ENCODE measurements around the gene PKD1.
"Not testable (repeated sequence)": the region's sequence is repeated elsewhere in the genome, so short reads cannot be mapped to it uniquely, and the experiment has no call there.

Gene PKD1

GRCh38 chr16:2097689-2098088 is 38.0 kb downstream of the PKD1 start:
- H3K27ac ChIP-seq (ENCODE audit: low read length, poor library complexity, severe bottlenecking); H4K91ac ChIP-seq (ENCODE audit: low read length); H4K8ac ChIP-seq (ENCODE audit: low read length); H3K18ac ChIP-seq (ENCODE audit: low read depth in 1 of 2, low read length in 2 of 2); H3K9ac ChIP-seq (ENCODE audit: low read length); H3K9me3 ChIP-seq (ENCODE audit: control insufficient read depth, low read length); H3K23ac ChIP-seq (ENCODE audit: low read length in 2 of 2); H2BK120ac ChIP-seq (ENCODE audit: low read depth, low read length); H3K4ac ChIP-seq (ENCODE audit: low read depth in 1 of 2, low read length in 2 of 2); H3K14ac ChIP-seq (ENCODE audit: low read length in 2 of 2); H3K27me3 ChIP-seq (ENCODE audit: control insufficient read depth in 1 of 2, insufficient read depth in 1 of 2, low read length in 2 of 2); H3K4me2 ChIP-seq (ENCODE audit: low read length, poor library complexity, severe bottlenecking); H2BK15ac ChIP-seq (ENCODE audit: low read depth, poor library complexity, severe bottlenecking); H2AK5ac ChIP-seq (ENCODE audit: low read length, severe bottlenecking); H3K4me3 ChIP-seq (ENCODE audit: insufficient read depth in 1 of 2, low read depth in 1 of 2, low read length in 2 of 2); DNase-seq; H2BK12ac ChIP-seq (ENCODE audit: low read length in 2 of 2); H2BK5ac ChIP-seq (ENCODE audit: low read depth, low read length, poor library complexity, severe bottlenecking); H2AFZ ChIP-seq (ENCODE audit: low read depth, low read length): not testable (repeated sequence)
- peaks cover 30% of the 10 kb centered on the region for H3K4me1 ChIP-seq (ENCODE audit: control insufficient read depth, insufficient read depth, low read depth, low read length)
- peaks cover 11% of the 10 kb centered on the region for H3K79me1 ChIP-seq (replicated peaks; ENCODE audit: low read length, poor library complexity, severe bottlenecking)
- over 99% methylated on average over 9 of the region's 14 CpGs for WGBS
- peaks cover 53 to 80% of the 10 kb centered on the region in 2 experiments for H3K36me3 ChIP-seq (ENCODE audit: control insufficient read depth in 1 of 2, insufficient read depth in 2 of 2, low read depth in 1 of 2, low read length in 2 of 2)

GRCh38 chr16:2096853-2097595 is 38.7 kb downstream of the PKD1 start:
- H3K4me3 ChIP-seq (ENCODE audit: insufficient read depth in 1 of 2, low read depth in 1 of 2, low read length in 2 of 2): no peak overlapping the region
- no peak overlapping the region for H3K14ac ChIP-seq (ENCODE audit: low read length in 2 of 2)
- no peak overlapping the region for H2BK15ac ChIP-seq (ENCODE audit: low read depth, poor library complexity, severe bottlenecking)
- no peak overlapping the region for H2BK12ac ChIP-seq (ENCODE audit: low read length in 2 of 2)
- no peak overlapping the region for H2AFZ ChIP-seq (ENCODE audit: low read depth, low read length)
- H2AK5ac ChIP-seq (ENCODE audit: low read length, severe bottlenecking): no peak overlapping the region
- H3K27me3 ChIP-seq (ENCODE audit: control insufficient read depth in 1 of 2, insufficient read depth in 1 of 2, low read length in 2 of 2): no peaks in the 10 kb centered on the region
- DNase-seq: no peak
- H3K4me2 ChIP-seq (ENCODE audit: low read length, poor library complexity, severe bottlenecking): peak overlapping the region; percentile 32
- no peak overlapping the region for H3K23ac ChIP-seq (ENCODE audit: low read length in 2 of 2)
- peaks cover 35% of the 10 kb centered on the region for H3K4me1 ChIP-seq (ENCODE audit: control insufficient read depth, insufficient read depth, low read depth, low read length)
- H3K18ac ChIP-seq (ENCODE audit: low read depth in 1 of 2, low read length in 2 of 2): no peak overlapping the region
- H4K8ac ChIP-seq (ENCODE audit: low read length): no peak overlapping the region
- H3K36me3 ChIP-seq (ENCODE audit: control insufficient read depth in 1 of 2, insufficient read depth in 2 of 2, low read depth in 1 of 2, low read length in 2 of 2): peaks cover 55 to 80% of the 10 kb centered on the region in 2 experiments
- H4K91ac ChIP-seq (ENCODE audit: low read length): peak overlapping the region; percentile 53
- H3K4ac ChIP-seq (ENCODE audit: low read depth in 1 of 2, low read length in 2 of 2): no peak overlapping the region
- H3K9me3 ChIP-seq (ENCODE audit: control insufficient read depth, low read length): no peaks in the 10 kb centered on the region
- peak overlapping the region; percentile 28 for H3K27ac ChIP-seq (ENCODE audit: low read length, poor library complexity, severe bottlenecking)
- 96% methylated on average over 15 of the region's 25 CpGs for WGBS
- peaks cover 9% of the 10 kb centered on the region for H3K79me1 ChIP-seq (replicated peaks; ENCODE audit: low read length, poor library complexity, severe bottlenecking)
- H2BK5ac ChIP-seq (ENCODE audit: low read depth, low read length, poor library complexity, severe bottlenecking): peak overlapping the region; percentile 82
- no peak overlapping the region for H3K9ac ChIP-seq (ENCODE audit: low read length)
- H2BK120ac ChIP-seq (ENCODE audit: low read depth, low read length): no peak overlapping the region

DNA sequence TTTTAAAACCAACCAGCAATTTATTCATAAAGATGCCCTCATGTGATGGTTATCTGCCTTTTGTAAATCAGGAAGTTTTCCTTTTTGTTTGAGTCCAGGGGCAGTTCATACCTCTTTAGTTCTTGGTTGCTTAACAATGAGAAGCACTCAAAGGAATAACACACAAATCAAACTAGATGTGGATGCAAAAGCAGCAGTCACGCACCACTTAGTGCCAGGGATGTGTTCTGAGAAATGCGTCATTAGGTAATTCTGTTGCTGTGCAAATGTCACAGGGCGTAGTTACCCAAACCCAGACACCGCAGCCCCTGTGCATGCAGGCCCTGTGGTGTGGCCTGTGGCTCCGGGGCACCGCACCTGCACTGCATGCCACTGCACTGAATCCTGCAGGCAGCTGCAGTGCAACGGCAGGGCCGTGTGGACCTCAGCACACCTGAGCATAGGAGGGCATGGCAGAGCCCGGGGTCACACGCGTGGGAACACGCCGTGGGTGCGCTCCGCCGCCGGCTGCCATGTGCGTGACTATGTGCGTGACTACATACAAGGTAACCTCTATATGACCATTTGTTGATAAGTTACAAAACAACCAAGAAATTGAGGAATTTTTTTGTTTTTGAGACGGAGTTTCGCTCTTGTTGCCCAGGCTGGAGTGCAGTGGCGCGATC is 39.6 kb downstream of the PKD1 start:
- H3K14ac ChIP-seq (ENCODE audit: low read length in 2 of 2): no peak overlapping the region
- no peak overlapping the region for H3K4me3 ChIP-seq (ENCODE audit: insufficient read depth in 1 of 2, low read depth in 1 of 2, low read length in 2 of 2)
- no peak overlapping the region for H3K9ac ChIP-seq (ENCODE audit: low read length)
- H3K36me3 ChIP-seq (ENCODE audit: control insufficient read depth in 1 of 2, insufficient read depth in 2 of 2, low read depth in 1 of 2, low read length in 2 of 2): peaks cover 61 to 78% of the 10 kb centered on the region in 2 experiments
- no peaks in the 10 kb centered on the region for H3K9me3 ChIP-seq (ENCODE audit: control insufficient read depth, low read length)
- H3K4me2 ChIP-seq (ENCODE audit: low read length, poor library complexity, severe bottlenecking): no peak overlapping the region
- H3K18ac ChIP-seq (ENCODE audit: low read depth in 1 of 2, low read length in 2 of 2): no peak overlapping the region
- 97% methylated on average over 22 of the region's 23 CpGs for WGBS
- H2AK5ac ChIP-seq (ENCODE audit: low read length, severe bottlenecking): peak overlapping the region; percentile 76
- H2BK15ac ChIP-seq (ENCODE audit: low read depth, poor library complexity, severe bottlenecking): no peak overlapping the region
- H3K79me1 ChIP-seq (replicated peaks; ENCODE audit: low read length, poor library complexity, severe bottlenecking): peaks cover 11% of the 10 kb centered on the region
- DNase-seq: no peak
- H2BK5ac ChIP-seq (ENCODE audit: low read depth, low read length, poor library complexity, severe bottlenecking): no peak overlapping the region
- H2BK12ac ChIP-seq (ENCODE audit: low read length in 2 of 2): no peak overlapping the region
- no peak overlapping the region for H4K91ac ChIP-seq (ENCODE audit: low read length)
- H3K23ac ChIP-seq (ENCODE audit: low read length in 2 of 2): no peak overlapping the region
- peak overlapping the region; percentile 62 for H3K27ac ChIP-seq (ENCODE audit: low read length, poor library complexity, severe bottlenecking)
- no peak overlapping the region for H4K8ac ChIP-seq (ENCODE audit: low read length)
- H3K4me1 ChIP-seq (ENCODE audit: control insufficient read depth, insufficient read depth, low read depth, low read length): peaks cover 44% of the 10 kb centered on the region
- H2AFZ ChIP-seq (ENCODE audit: low read depth, low read length): no peak overlapping the region
- no peak overlapping the region for H3K4ac ChIP-seq (ENCODE audit: low read depth in 1 of 2, low read length in 2 of 2)
- no peak overlapping the region for H2BK120ac ChIP-seq (ENCODE audit: low read depth, low read length)
- no peaks in the 10 kb centered on the region for H3K27me3 ChIP-seq (ENCODE audit: control insufficient read depth in 1 of 2, insufficient read depth in 1 of 2, low read length in 2 of 2)

DNA sequence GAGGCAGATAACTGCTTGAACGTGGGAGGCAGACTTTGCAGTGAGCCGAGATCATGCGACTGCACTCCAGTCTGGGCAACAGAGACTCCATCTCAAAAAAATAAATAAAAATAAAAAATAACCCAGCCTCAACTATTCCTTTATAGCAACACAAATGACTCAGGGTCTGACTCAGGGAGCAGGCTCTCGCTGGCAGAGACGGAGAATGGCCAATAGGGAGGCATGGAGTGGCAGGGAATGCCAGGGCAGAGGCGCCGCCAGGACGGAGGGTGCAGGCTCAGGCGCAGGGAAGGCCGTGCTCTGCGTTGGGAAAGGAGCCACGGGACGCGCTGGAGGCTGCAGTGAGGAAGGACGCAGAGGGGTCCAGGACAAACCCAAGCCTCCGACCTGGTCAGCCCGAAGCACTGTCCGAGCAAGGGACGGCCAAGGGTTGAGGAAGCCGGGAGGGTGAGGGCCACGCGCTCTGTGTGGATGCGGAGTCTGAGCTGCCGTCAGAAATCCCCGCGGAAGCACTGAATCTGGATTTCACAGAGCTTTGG is 40.3 kb downstream of the PKD1 start:
- H3K4me2 ChIP-seq (ENCODE audit: low read length, poor library complexity, severe bottlenecking): no peak overlapping the region
- WGBS: 94% methylated on average over 26 of the region's 26 CpGs
- no peaks in the 10 kb centered on the region for H3K27me3 ChIP-seq (ENCODE audit: control insufficient read depth in 1 of 2, insufficient read depth in 1 of 2, low read length in 2 of 2)
- H2AFZ ChIP-seq (ENCODE audit: low read depth, low read length): no peak overlapping the region
- no peak overlapping the region for H2BK5ac ChIP-seq (ENCODE audit: low read depth, low read length, poor library complexity, severe bottlenecking)
- H2BK15ac ChIP-seq (ENCODE audit: low read depth, poor library complexity, severe bottlenecking): no peak overlapping the region
- no peak overlapping the region for H4K8ac ChIP-seq (ENCODE audit: low read length)
- no peak overlapping the region for H3K14ac ChIP-seq (ENCODE audit: low read length in 2 of 2)
- H3K4me1 ChIP-seq (ENCODE audit: control insufficient read depth, insufficient read depth, low read depth, low read length): peaks cover 48% of the 10 kb centered on the region
- peak overlapping the region; percentile 62 for H3K27ac ChIP-seq (ENCODE audit: low read length, poor library complexity, severe bottlenecking)
- no peak overlapping the region for H2BK12ac ChIP-seq (ENCODE audit: low read length in 2 of 2)
- H4K91ac ChIP-seq (ENCODE audit: low read length): no peak overlapping the region
- DNase-seq: peak; percentile 19
- peaks cover 11% of the 10 kb centered on the region for H3K79me1 ChIP-seq (replicated peaks; ENCODE audit: low read length, poor library complexity, severe bottlenecking)
- H2BK120ac ChIP-seq (ENCODE audit: low read depth, low read length): no peak overlapping the region
- H3K9ac ChIP-seq (ENCODE audit: low read length): no peak overlapping the region
- no peaks in the 10 kb centered on the region for H3K9me3 ChIP-seq (ENCODE audit: control insufficient read depth, low read length)
- no peak overlapping the region for H3K4ac ChIP-seq (ENCODE audit: low read depth in 1 of 2, low read length in 2 of 2)
- no peak overlapping the region for H3K23ac ChIP-seq (ENCODE audit: low read length in 2 of 2)
- H3K18ac ChIP-seq (ENCODE audit: low read depth in 1 of 2, low read length in 2 of 2): no peak overlapping the region
- peaks cover 61 to 78% of the 10 kb centered on the region in 2 experiments for H3K36me3 ChIP-seq (ENCODE audit: control insufficient read depth in 1 of 2, insufficient read depth in 2 of 2, low read depth in 1 of 2, low read length in 2 of 2)
- H2AK5ac ChIP-seq (ENCODE audit: low read length, severe bottlenecking): no peak overlapping the region
- H3K4me3 ChIP-seq (ENCODE audit: insufficient read depth in 1 of 2, low read depth in 1 of 2, low read length in 2 of 2): no peak overlapping the region

Data from mesenchymal stem cell (in vitro differentiated cells and primary cell).